H1 (cell line): ENCODE measurements around the gene EPHA5. TPM values are rescaled to one million over a fixed set of nuclear protein-coding genes. Genes with fewer than 3 reads are reported as not detected.

Source experiments
- SUZ12 ChIP-seq: fragments of 200-600 bp; sonication (generic); IDR thresholded peaks from 2 replicates; pipeline ENCODE4 v1.6.1; 2012; ENCODE audit warnings: mild to moderate bottlenecking, inconsistent platforms, low read length, moderate library complexity, mixed read lengths
- polyA plus RNA-seq, 7 experiments: library from polyadenylated mRNA; depleted of rRNA in 3 of 7; stranded (reverse) in 5 of 7; unstranded in 2 of 7; fragments of >200 nt in 5 of 7; fragments of 200-250 nt in 2 of 7; gene quantifications; 1 replicate in 5 of 7; 2 replicates in 1 of 7; 4 replicates in 1 of 7; pipeline versions ENCODE4 v1.2.1 to v1.2.3, GENCODE V29; 2011 to 2013; ENCODE audit warnings: missing spikeins in 2 of 7, mixed read lengths in 2 of 7
- total RNA-seq: library from RNA; stranded (reverse); fragmentation: NEBNext Ultra II Directional; extraction: Animal tissue kit (Norgen Biotek cat#: 25700); gene quantifications from 2 replicates; pipeline ENCODE4 v1.2.1, GENCODE V29; 2021

Gene EPHA5
- total and polyA plus RNA-seq, 2 of the 8 experiments (the other 6 are each of a cell fraction or from before 2014, with no cell fraction given), result 0.03 to 0.11 TPM

DNA sequence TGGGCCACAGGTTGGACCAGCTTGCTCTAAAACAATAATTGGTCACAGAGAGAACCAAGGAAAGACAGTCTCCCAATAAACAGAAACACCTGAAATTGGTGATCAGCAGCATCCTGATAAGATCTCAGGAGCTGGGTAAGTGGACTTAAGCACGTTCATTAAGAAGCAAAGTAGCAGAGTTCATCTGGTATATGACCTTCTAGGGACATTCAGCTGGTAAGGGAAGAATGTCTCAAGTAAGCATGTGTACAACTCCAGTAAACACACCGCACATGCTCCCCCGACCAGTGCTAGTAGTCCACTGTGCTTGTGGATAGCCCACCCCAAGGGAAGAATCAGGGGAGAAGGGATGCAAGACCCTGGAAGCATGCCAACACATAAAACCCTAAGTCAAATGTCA, 216.9 kb downstream of the EPHA5 start (continued):
- no peak for TF ChIP-seq SUZ12
